WTC11 (cell line): ENCODE data around the gene AMMECR1L. TPM values are rescaled to one million over a fixed set of nuclear protein-coding genes. Genes with fewer than 3 reads are reported as not detected.
A peak's percentile ranks its signal among the peaks of the same experiment; 100 is the strongest.

Source experiments
- ATAC-seq: fragments of 200-7000 bp; cut with Tn5 transposase; 2 replicates; pipeline ENCODE4 v1.10.0; 2021; ENCODE audit warnings: mild to moderate bottlenecking, moderate library complexity
- CTCF ChIA-PET: fragments of 300-600 bp; sonication (Branson Sonifier 250); formaldehyde crosslinking; loops from one replicate; lab custom pipeline; 2021; ENCODE audit warnings: antibody characterized with exemption; lab: Charles Lee
- POLR2A ChIA-PET: fragments of 350-600 bp; sonication (Branson Sonifier 250); formaldehyde crosslinking; loops from one replicate; lab custom pipeline; 2021; ENCODE audit warnings: antibody characterized with exemption; lab: Charles Lee
- DNase-seq: peaks from one replicate; pipeline ENCODE4 v3.0.0; 2021; ENCODE audit warnings: low spot score
- H3K27ac Mint-ChIP-seq: 2 replicates; pipeline ENCODE4 v1.8.0; 2021; ENCODE audit warnings: mixed read lengths
- H3K27me3 Mint-ChIP-seq: 2 replicates; pipeline ENCODE4 v1.8.0; 2021; ENCODE audit warnings: low read depth, mild to moderate bottlenecking, moderate library complexity, mixed read lengths
- H3K36me3 Mint-ChIP-seq: 2 replicates; pipeline ENCODE4 v1.8.0; 2021; ENCODE audit warnings: mixed read lengths
- H3K4me1 Mint-ChIP-seq: 2 replicates; pipeline ENCODE4 v1.8.0; 2022; ENCODE audit warnings: mixed read lengths
- H3K4me3 Mint-ChIP-seq: 2 replicates; pipeline ENCODE4 v1.8.0; 2021; ENCODE audit warnings: mild to moderate bottlenecking, moderate library complexity, mixed read lengths
- H3K9me3 Mint-ChIP-seq: 2 replicates; pipeline ENCODE4 v1.8.0; 2021; ENCODE audit warnings: mixed read lengths
- FOXP1 ChIP-seq: sonication (generic); formaldehyde crosslinking; IDR thresholded peaks from 2 replicates; pipeline ENCODE4 v1.8.0; 2022; ENCODE audit warnings: missing genetic modification reagents, mild to moderate bottlenecking, moderate library complexity, borderline replicate concordance
- GABPB1 ChIP-seq: sonication (generic); formaldehyde crosslinking; IDR thresholded peaks from 2 replicates; pipeline ENCODE4 v1.8.1; 2023; ENCODE audit warnings: mild to moderate bottlenecking, missing genetic modification reagents
- KAT7 ChIP-seq: sonication (generic); formaldehyde crosslinking; IDR thresholded peaks from 2 replicates; pipeline ENCODE4 v1.8.1; 2023; ENCODE audit warnings: missing genetic modification reagents, mild to moderate bottlenecking, borderline replicate concordance
- NFYB ChIP-seq: sonication (generic); formaldehyde crosslinking; conservative IDR thresholded peaks from 2 replicates; pipeline ENCODE4 v1.8.0; 2022; ENCODE audit warnings: low read depth, missing genetic modification reagents
- OVOL2 ChIP-seq: fragments of 250-450 bp; sonication (Bioruptor Pico); IDR thresholded peaks from 2 replicates; pipeline ENCODE4 v1.9.0; 2021; ENCODE audit warnings: mild to moderate bottlenecking, borderline replicate concordance
- SMAD4 ChIP-seq: sonication (generic); formaldehyde crosslinking; IDR thresholded peaks from 2 replicates; pipeline ENCODE4 v1.8.0; 2022; ENCODE audit warnings: mild to moderate bottlenecking, missing genetic modification reagents
- SP1 ChIP-seq: sonication (generic); formaldehyde crosslinking; conservative IDR thresholded peaks from 2 replicates; pipeline ENCODE4 v1.8.1; 2022; ENCODE audit warnings: missing genetic modification reagents
- ZNF121 ChIP-seq: sonication (generic); formaldehyde crosslinking; IDR thresholded peaks from 2 replicates; pipeline ENCODE4 v1.8.0; 2023; ENCODE audit warnings: missing genetic modification reagents
- total RNA-seq: library from RNA; stranded (reverse); gene quantifications from 3 replicates; pipeline ENCODE4 v1.2.3, GENCODE V29; 2021
- TF ChIP-seq, protein P1 (sequence below): sonication (generic); formaldehyde crosslinking; IDR thresholded peaks from 2 replicates; pipeline ENCODE4 v1.8.1; 2022; ENCODE audit warnings: low read depth, mild to moderate bottlenecking, moderate library complexity, missing genetic modification reagents, borderline replicate concordance
- TF ChIP-seq, protein P2 (sequence below): fragments of 250-450 bp; sonication (Bioruptor Pico); IDR thresholded peaks from 2 replicates; pipeline ENCODE4 v1.8.0; 2021; ENCODE audit warnings: mild to moderate bottlenecking
- TF ChIP-seq, protein P3 (sequence below): fragments of 250-450 bp; sonication (Bioruptor Pico); IDR thresholded peaks from 2 replicates; pipeline ENCODE4 v1.9.0; 2021; ENCODE audit warnings: mild to moderate bottlenecking
- TF ChIP-seq, protein P4 (sequence below): sonication (generic); formaldehyde crosslinking; IDR thresholded peaks from 2 replicates; pipeline ENCODE4 v1.8.1; 2023; ENCODE audit warnings: mild to moderate bottlenecking, missing genetic modification reagents
- TF ChIP-seq, protein P5 (sequence below): fragments of 250-450 bp; sonication (Bioruptor Pico); IDR thresholded peaks from 2 replicates; pipeline ENCODE4 v1.9.0; 2021; ENCODE audit warnings: mild to moderate bottlenecking
- TF ChIP-seq, protein P6 (sequence below): sonication (generic); formaldehyde crosslinking; IDR thresholded peaks from 2 replicates; pipeline ENCODE4 v1.8.1; 2022; ENCODE audit warnings: mild to moderate bottlenecking, moderate library complexity, missing genetic modification reagents
- TF ChIP-seq, protein P7 (sequence below): sonication (generic); formaldehyde crosslinking; IDR thresholded peaks from 2 replicates; pipeline ENCODE4 v1.8.0; 2023; ENCODE audit warnings: mild to moderate bottlenecking, missing genetic modification reagents
- TF ChIP-seq, protein P8 (sequence below): sonication (generic); formaldehyde crosslinking; IDR thresholded peaks from 2 replicates; pipeline ENCODE4 v1.8.1; 2022; ENCODE audit warnings: mild to moderate bottlenecking, missing genetic modification reagents, moderate library complexity, borderline replicate concordance

The AMMECR1L gene
- total RNA-seq, 1 experiment from 2014 or later: 17.9 TPM

DNA sequence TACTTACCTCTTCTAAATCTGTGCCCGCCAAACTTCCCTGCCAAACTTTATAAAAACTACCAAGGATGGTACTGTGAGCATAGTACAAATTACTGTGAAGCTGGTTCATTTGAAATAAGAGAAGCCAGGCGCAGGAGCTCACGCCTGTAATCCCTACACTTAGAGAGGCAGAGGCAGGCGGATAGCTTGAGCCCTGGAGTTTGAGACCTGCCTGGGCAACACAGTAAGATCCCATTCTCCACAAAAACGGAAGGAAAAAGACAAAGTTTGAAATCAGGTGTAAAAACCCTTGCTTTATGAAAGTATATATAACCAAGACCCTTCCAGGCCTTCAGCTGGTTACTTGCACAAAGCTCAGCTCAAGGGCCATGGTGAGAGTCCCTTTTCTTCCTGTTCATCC lies 5.9 kb downstream of the AMMECR1L start:
- Mint-ChIP-seq H3K4me3 (no peak overlapping the region), H3K27ac (no peak overlapping the region), H3K36me3 (peaks cover 22% of the 10 kb centered on the region), H3K4me1 (peaks cover 20% of the 10 kb centered on the region)
- CTCF ChIA-PET: no interaction called here
- DNase-seq (no peak), ATAC-seq (no peak)
- TF ChIP-seq KAT7 (CRISPR knock-in tag): no peak
- TF ChIP-seq, protein P1, sequence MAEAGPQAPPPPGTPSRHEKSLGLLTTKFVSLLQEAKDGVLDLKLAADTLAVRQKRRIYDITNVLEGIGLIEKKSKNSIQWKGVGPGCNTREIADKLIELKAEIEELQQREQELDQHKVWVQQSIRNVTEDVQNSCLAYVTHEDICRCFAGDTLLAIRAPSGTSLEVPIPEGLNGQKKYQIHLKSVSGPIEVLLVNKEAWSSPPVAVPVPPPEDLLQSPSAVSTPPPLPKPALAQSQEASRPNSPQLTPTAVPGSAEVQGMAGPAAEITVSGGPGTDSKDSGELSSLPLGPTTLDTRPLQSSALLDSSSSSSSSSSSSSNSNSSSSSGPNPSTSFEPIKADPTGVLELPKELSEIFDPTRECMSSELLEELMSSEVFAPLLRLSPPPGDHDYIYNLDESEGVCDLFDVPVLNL (CRISPR knock-in tag): no peak
- peak; percentile 66; the same call in 1 of the 2 replicates for TF ChIP-seq ZNF121
- TF ChIP-seq, protein P2, sequence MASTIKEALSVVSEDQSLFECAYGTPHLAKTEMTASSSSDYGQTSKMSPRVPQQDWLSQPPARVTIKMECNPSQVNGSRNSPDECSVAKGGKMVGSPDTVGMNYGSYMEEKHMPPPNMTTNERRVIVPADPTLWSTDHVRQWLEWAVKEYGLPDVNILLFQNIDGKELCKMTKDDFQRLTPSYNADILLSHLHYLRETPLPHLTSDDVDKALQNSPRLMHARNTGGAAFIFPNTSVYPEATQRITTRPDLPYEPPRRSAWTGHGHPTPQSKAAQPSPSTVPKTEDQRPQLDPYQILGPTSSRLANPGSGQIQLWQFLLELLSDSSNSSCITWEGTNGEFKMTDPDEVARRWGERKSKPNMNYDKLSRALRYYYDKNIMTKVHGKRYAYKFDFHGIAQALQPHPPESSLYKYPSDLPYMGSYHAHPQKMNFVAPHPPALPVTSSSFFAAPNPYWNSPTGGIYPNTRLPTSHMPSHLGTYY: no peak
- TF ChIP-seq SP1 (CRISPR knock-in tag): no peak
- TF ChIP-seq, protein P3, sequence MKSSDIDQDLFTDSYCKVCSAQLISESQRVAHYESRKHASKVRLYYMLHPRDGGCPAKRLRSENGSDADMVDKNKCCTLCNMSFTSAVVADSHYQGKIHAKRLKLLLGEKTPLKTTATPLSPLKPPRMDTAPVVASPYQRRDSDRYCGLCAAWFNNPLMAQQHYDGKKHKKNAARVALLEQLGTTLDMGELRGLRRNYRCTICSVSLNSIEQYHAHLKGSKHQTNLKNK (CRISPR knock-in tag): no peak
- TF ChIP-seq, protein P4, sequence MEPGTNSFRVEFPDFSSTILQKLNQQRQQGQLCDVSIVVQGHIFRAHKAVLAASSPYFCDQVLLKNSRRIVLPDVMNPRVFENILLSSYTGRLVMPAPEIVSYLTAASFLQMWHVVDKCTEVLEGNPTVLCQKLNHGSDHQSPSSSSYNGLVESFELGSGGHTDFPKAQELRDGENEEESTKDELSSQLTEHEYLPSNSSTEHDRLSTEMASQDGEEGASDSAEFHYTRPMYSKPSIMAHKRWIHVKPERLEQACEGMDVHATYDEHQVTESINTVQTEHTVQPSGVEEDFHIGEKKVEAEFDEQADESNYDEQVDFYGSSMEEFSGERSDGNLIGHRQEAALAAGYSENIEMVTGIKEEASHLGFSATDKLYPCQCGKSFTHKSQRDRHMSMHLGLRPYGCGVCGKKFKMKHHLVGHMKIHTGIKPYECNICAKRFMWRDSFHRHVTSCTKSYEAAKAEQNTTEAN (CRISPR knock-in tag): no peak
- TF ChIP-seq, all 79 proteins: peak for 1
- no peaks in the 10 kb centered on the region for H3K27me3 Mint-ChIP-seq
- POLR2A ChIA-PET: interaction anchor here (0.5 kb wide), 1 partner anchor 21 kb away, joined by 4 read pairs; no protein-coding TSS in a partner anchor
- no peaks in the 10 kb centered on the region for H3K9me3 Mint-ChIP-seq

DNA sequence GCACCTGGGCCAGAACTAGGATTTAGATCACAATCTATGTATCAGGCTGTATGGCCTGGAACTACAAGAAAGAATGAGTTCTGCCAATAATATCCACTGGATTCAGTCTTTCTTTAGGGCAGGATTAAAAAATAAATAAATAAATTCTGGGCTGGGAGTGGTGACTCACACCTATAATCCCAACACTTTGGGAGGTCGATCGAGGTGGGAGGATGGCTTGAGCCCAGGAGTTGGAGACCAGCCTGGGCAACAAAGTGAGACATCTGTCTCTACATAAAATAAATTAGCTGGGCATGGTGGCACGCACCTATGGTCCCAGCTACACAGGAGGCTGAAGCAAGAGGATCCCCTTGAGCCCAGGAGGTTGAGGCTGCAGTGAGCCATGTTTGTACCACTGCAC lies 8.1 kb downstream of the AMMECR1L start:
- DNase-seq (no peak), ATAC-seq (no peak)
- 0 out of 2 replicates have a peak, but pooled peaks cover 2% of the 10 kb centered on the region for H3K4me1 Mint-ChIP-seq
- peaks cover 22% of the 10 kb centered on the region for H3K36me3 Mint-ChIP-seq
- no peaks in the 10 kb centered on the region for H3K27me3 Mint-ChIP-seq
- H3K9me3 Mint-ChIP-seq: no peaks in the 10 kb centered on the region
- TF ChIP-seq NFYB (CRISPR knock-in tag): no peak
- no peak for TF ChIP-seq FOXP1 (CRISPR knock-in tag)
- TF ChIP-seq, protein P5, sequence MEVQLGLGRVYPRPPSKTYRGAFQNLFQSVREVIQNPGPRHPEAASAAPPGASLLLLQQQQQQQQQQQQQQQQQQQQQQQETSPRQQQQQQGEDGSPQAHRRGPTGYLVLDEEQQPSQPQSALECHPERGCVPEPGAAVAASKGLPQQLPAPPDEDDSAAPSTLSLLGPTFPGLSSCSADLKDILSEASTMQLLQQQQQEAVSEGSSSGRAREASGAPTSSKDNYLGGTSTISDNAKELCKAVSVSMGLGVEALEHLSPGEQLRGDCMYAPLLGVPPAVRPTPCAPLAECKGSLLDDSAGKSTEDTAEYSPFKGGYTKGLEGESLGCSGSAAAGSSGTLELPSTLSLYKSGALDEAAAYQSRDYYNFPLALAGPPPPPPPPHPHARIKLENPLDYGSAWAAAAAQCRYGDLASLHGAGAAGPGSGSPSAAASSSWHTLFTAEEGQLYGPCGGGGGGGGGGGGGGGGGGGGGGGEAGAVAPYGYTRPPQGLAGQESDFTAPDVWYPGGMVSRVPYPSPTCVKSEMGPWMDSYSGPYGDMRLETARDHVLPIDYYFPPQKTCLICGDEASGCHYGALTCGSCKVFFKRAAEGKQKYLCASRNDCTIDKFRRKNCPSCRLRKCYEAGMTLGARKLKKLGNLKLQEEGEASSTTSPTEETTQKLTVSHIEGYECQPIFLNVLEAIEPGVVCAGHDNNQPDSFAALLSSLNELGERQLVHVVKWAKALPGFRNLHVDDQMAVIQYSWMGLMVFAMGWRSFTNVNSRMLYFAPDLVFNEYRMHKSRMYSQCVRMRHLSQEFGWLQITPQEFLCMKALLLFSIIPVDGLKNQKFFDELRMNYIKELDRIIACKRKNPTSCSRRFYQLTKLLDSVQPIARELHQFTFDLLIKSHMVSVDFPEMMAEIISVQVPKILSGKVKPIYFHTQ: no peak
- TF ChIP-seq, protein P6, sequence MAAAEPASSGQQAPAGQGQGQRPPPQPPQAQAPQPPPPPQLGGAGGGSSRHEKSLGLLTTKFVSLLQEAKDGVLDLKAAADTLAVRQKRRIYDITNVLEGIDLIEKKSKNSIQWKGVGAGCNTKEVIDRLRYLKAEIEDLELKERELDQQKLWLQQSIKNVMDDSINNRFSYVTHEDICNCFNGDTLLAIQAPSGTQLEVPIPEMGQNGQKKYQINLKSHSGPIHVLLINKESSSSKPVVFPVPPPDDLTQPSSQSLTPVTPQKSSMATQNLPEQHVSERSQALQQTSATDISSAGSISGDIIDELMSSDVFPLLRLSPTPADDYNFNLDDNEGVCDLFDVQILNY (CRISPR knock-in tag): no peak
- no peak for TF ChIP-seq OVOL2
- TF ChIP-seq, protein P7, sequence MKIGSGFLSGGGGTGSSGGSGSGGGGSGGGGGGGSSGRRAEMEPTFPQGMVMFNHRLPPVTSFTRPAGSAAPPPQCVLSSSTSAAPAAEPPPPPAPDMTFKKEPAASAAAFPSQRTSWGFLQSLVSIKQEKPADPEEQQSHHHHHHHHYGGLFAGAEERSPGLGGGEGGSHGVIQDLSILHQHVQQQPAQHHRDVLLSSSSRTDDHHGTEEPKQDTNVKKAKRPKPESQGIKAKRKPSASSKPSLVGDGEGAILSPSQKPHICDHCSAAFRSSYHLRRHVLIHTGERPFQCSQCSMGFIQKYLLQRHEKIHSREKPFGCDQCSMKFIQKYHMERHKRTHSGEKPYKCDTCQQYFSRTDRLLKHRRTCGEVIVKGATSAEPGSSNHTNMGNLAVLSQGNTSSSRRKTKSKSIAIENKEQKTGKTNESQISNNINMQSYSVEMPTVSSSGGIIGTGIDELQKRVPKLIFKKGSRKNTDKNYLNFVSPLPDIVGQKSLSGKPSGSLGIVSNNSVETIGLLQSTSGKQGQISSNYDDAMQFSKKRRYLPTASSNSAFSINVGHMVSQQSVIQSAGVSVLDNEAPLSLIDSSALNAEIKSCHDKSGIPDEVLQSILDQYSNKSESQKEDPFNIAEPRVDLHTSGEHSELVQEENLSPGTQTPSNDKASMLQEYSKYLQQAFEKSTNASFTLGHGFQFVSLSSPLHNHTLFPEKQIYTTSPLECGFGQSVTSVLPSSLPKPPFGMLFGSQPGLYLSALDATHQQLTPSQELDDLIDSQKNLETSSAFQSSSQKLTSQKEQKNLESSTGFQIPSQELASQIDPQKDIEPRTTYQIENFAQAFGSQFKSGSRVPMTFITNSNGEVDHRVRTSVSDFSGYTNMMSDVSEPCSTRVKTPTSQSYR: no peak
- TF ChIP-seq, protein P4 (CRISPR knock-in tag): no peak
- TF ChIP-seq, protein P8, sequence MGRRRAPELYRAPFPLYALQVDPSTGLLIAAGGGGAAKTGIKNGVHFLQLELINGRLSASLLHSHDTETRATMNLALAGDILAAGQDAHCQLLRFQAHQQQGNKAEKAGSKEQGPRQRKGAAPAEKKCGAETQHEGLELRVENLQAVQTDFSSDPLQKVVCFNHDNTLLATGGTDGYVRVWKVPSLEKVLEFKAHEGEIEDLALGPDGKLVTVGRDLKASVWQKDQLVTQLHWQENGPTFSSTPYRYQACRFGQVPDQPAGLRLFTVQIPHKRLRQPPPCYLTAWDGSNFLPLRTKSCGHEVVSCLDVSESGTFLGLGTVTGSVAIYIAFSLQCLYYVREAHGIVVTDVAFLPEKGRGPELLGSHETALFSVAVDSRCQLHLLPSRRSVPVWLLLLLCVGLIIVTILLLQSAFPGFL (CRISPR knock-in tag): no peak
- TF ChIP-seq SMAD4 (CRISPR knock-in tag): no peak
- TF ChIP-seq GABPB1 (CRISPR knock-in tag): no peak
- CTCF ChIA-PET: no interaction called here
- POLR2A ChIA-PET: no interaction called here
- H3K27ac Mint-ChIP-seq: no peak overlapping the region
- no peak overlapping the region for H3K4me3 Mint-ChIP-seq
